NCI-H1436 (cell line): Measurements from ENCODE around the gene MAP3K14.
"Not testable (repeated sequence)": the region's sequence is repeated elsewhere in the genome, so short reads cannot be mapped to it uniquely, and the experiment has no call there.

Experiments used
- DNase-seq: peaks from one replicate; lab custom pipeline; 2025; lab: John Stamatoyannopoulos, UW

MAP3K14 gene

GRCh38 chr17:45315648-45316433 is 979 bp downstream of the MAP3K14 start:
- DNase-seq, result no peak

- no peak for DNase-seq
These were observed 1.8 kb downstream of the MAP3K14 start for GRCh38 chr17:45314741-45315647.

GRCh38 chr17:45313996-45314740 is 2.7 kb downstream of the MAP3K14 start:
- no peak for DNase-seq

GRCh38 chr17:45313421-45313771 is 3.4 kb downstream of the MAP3K14 start:
- no peak for DNase-seq

GRCh38 chr17:45312477-45313420 is 4.1 kb downstream of the MAP3K14 start:
- no peak for DNase-seq

- no peak for DNase-seq
These were observed 4.9 kb downstream of the MAP3K14 start for GRCh38 chr17:45311760-45312476.

- DNase-seq, result no peak
These were observed 5.4 kb downstream of the MAP3K14 start for GRCh38 chr17:45311401-45311759.

GRCh38 chr17:45310380-45311324 is 6.2 kb downstream of the MAP3K14 start:
- DNase-seq, result no peak

- DNase-seq, result no peak
These were observed 7.4 kb downstream of the MAP3K14 start for GRCh38 chr17:45309400-45309799.

GRCh38 chr17:45308840-45309239 is 8.0 kb downstream of the MAP3K14 start:
- no peak for DNase-seq

GRCh38 chr17:45308016-45308365 is 8.8 kb downstream of the MAP3K14 start:
- no peak for DNase-seq

- no peak for DNase-seq
These were observed 9.4 kb downstream of the MAP3K14 start for GRCh38 chr17:45307290-45308015.

- DNase-seq, result no peak
These were observed 10.2 kb downstream of the MAP3K14 start for GRCh38 chr17:45306623-45307022.

GRCh38 chr17:45306094-45306493 is 10.7 kb downstream of the MAP3K14 start:
- no peak for DNase-seq

GRCh38 chr17:45305530-45306087 is 11.2 kb downstream of the MAP3K14 start:
- DNase-seq, result no peak

GRCh38 chr17:45302649-45303173 is 14.1 kb downstream of the MAP3K14 start:
- no peak for DNase-seq

- DNase-seq, result not testable (repeated sequence)
These were observed 14.6 kb downstream of the MAP3K14 start for GRCh38 chr17:45302220-45302619.

- DNase-seq, result no peak
These were observed 15.1 kb downstream of the MAP3K14 start for GRCh38 chr17:45301674-45302073.
